Fibroblast of lung (primary cell): ENCODE measurements around the gene DSCAML1.

Experiments
- EZH2 ChIP-seq: IDR thresholded peaks from 2 replicates; pipeline ENCODE4 v1.5.1; 2012; ENCODE audit warnings: low read length, control low read depth, mild to moderate bottlenecking; ENCODE audit errors: missing control alignments
- TF ChIP-seq, protein P1 (sequence below), 2 donors: IDR thresholded peaks in 1 of 2; conservative IDR thresholded peaks in 1 of 2; 1 replicate in 1 of 2; 2 replicates in 1 of 2; pipeline ENCODE4 v1.5.1; 2011 to 2012; ENCODE audit warnings: low read length in 2 of 2, control low read depth in 1 of 2, inconsistent platforms in 1 of 2, low read depth in 1 of 2, mild to moderate bottlenecking in 1 of 2

DNA sequence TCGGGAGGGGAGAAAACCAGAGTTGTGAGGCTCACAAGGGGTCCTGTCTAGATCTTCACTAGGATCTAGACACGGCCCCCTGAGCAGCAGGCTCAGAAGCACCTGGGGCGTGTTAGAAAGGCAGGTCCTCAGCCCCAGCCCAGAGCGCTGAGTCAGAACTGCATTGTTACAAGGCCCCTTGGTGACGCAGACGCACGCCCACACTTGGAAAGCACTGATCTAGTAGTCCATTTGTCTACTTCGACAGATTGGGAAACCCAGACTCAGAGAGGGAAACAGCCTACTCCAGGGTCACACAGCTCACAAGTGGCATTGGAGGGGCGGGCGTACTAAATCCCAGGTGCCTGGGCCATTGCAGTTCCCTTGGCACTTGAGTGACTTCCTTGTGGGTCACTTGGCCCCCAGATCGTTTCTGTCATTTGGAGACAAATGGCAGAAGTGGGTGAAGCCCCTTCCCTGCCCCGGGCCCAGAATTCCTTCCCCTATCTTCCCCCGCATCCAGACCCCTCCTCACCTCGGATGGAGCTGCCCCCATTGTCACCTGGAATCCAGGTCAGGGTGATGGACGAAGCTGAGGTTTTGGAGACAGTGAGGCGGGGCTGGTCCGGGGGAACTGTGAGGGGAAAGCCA, 358.5 kb downstream of the DSCAML1 start:
- TF ChIP-seq, protein P1, sequence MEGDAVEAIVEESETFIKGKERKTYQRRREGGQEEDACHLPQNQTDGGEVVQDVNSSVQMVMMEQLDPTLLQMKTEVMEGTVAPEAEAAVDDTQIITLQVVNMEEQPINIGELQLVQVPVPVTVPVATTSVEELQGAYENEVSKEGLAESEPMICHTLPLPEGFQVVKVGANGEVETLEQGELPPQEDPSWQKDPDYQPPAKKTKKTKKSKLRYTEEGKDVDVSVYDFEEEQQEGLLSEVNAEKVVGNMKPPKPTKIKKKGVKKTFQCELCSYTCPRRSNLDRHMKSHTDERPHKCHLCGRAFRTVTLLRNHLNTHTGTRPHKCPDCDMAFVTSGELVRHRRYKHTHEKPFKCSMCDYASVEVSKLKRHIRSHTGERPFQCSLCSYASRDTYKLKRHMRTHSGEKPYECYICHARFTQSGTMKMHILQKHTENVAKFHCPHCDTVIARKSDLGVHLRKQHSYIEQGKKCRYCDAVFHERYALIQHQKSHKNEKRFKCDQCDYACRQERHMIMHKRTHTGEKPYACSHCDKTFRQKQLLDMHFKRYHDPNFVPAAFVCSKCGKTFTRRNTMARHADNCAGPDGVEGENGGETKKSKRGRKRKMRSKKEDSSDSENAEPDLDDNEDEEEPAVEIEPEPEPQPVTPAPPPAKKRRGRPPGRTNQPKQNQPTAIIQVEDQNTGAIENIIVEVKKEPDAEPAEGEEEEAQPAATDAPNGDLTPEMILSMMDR (conservative IDR thresholded peaks at IDR 0.05 in 1 of 2, IDR thresholded peaks at IDR 0.05 in 1 of 2; ENCODE audit: low read depth in 1 of 2, low read length in 2 of 2): no peak
- no peak for TF ChIP-seq EZH2
